ENCODE data around the gene ATP6AP1.

The ATP6AP1 gene

DNA sequence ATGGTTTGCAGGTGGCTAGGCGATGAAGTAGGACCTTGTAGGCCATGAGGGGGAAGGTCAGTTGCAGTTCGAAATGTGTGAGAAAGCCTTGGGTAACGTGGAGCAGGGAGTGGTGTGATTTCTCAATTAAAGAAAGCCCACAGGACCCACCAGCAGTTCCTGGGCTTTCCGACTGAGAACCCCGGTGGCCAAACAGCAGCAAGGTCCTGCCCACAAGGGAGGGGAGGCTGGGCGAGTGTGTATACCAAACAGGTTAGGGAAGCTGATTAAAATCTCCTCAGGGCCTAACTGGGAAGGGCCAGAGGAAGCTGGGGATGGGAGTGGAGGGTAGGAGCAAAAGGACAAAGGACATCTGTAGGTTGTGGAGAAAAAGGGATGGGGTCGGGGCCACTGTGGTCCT is 2.4 kb downstream of the ATP6AP1 start:
- peak; percentile 44 to 47 for DNase-seq

DNA sequence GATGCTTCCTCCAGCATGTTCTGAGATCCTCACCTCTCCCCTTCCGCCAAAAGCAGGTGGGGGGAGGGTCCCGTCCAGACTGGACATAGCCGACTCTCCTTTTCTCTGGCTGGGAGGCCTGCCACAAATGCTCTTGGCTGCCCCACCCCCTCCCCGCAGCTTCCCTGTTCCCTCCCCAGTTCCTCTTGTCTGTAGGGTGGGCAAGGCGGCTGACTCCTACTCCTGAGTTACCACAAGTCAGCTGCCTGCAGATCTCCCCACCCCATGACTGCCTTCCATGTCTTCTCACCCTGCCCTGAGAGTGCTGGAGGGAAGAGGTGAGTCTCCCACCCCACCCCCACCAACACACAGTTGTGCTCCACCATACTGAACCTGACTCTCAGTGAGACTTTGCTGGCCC is 2.9 kb downstream of the ATP6AP1 start:
- DNase-seq: no peak

DNA sequence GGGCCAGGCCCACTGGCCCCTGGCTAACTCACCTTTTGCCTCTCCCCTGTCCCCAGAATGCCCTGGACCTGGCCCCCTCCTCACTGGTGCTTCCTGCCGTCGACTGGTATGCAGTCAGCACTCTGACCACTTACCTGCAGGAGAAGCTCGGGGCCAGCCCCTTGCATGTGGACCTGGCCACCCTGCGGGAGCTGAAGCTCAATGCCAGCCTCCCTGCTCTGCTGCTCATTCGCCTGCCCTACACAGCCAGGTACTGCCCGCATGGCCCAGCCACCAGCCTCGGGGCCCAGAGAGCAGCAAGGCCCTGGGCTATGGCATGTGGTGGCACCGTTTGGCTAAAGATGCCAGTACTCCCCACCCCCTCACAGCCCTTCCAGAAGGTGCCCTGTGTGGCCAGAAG is 3.7 kb downstream of the ATP6AP1 start:
- no peak for DNase-seq

DNA sequence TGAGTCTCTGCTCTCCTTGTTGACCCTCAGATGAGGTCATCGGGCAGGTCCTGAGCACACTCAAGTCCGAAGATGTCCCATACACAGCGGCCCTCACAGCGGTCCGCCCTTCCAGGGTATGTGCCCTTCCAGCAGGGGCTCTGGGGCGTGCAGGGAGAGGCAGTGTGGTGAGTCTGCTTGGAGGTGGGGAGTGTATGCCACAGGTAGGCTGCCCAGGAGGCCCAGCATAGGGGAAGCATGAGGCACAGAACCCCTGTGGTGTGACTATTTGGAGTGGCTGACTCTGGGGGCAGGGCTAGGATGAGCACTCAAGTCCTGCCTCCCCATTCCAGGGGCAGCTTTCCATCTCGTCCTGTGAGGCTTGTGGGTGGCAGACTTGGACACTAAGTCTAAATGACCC is 5.1 kb downstream of the ATP6AP1 start:
- no peak for DNase-seq

DNA sequence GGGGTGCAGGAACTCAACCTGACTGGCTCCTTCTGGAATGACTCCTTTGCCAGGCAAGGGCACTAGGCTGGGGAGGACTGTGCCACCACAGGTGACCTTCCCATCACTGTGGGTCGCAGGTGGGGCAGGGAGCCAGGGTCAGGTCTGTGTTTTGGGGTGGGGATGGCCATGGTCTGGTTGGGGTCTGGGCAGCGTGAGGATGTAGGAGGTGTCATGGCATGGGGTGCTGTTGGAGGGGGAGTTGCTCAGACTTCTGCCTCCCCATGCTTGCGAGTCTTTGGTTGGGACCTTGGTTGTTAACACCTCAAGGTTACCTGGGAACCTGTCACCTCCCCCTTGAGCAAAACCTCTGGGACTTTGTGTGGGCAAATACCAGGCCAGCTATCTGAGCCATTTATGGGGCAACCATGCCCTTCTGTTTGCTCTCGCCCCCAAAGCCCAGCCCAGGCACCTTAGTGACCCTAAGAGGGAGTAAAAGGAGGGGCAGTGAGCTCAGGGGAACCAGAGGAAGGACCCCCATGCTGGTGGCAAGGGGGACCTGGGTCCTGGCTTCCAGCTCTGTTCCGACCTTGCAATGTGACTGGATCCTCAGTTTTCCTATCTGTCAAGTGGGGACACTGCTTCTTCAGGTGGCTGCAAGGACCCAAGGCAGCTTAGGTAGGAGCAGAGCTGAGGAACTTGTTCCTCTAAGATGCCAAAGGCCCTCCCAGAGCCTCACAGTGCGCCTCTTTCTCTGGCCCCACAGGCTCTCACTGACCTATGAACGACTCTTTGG is 6.1 kb downstream of the ATP6AP1 start:
- no peak for DNase-seq

DNA sequence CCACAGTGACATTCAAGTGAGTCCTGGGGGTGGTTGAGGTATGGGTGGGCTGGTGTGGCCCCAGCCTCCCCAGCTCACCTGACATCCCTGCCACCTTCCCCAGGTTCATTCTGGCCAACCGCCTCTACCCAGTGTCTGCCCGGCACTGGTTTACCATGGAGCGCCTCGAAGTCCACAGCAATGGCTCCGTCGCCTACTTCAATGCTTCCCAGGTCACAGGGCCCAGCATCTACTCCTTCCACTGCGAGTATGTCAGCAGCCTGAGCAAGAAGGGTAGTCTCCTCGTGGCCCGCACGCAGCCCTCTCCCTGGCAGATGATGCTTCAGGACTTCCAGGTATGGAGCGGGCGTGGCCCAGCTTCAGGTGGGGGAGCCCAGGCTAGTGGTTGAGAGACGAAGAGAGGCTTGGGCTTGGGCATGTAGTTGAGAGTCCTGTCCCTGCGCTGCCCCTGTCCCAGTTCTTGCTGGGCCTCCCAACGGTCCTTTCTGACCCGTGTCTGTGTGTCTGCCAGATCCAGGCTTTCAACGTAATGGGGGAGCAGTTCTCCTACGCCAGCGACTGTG is 6.8 kb downstream of the ATP6AP1 start:
- no peak for DNase-seq

DNA sequence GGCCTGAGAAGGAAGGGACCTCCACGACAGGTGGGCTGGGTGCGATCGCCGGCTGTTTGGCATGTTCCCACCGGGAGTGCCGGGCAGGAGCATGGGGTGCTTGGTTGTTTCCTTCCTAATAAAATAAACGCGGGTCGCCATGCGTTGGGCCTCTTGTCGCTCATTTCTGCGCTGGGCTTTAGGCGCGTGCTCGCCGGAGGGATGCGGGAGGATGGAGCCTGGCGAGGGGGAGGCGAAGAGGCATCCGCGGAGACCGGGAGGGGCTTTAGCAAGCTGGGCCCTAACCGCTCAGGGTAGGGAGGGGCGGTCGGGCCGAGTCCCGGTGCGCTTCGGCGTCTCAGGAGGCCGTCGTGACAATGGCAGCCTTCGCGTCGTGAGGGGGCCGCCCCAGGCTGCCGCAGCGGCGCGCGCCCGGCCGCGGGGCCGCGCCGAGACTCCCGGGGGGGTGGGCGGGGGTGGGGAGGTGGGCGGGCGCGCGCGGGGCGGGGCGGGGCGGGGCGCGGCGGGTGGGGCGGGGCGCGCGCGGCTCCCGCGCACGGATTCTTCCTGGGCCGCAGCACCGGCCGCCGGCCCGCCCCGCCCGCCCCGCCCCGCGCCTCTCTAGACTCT is 8.0 kb downstream of the ATP6AP1 start:
- no peak for DNase-seq

DNA sequence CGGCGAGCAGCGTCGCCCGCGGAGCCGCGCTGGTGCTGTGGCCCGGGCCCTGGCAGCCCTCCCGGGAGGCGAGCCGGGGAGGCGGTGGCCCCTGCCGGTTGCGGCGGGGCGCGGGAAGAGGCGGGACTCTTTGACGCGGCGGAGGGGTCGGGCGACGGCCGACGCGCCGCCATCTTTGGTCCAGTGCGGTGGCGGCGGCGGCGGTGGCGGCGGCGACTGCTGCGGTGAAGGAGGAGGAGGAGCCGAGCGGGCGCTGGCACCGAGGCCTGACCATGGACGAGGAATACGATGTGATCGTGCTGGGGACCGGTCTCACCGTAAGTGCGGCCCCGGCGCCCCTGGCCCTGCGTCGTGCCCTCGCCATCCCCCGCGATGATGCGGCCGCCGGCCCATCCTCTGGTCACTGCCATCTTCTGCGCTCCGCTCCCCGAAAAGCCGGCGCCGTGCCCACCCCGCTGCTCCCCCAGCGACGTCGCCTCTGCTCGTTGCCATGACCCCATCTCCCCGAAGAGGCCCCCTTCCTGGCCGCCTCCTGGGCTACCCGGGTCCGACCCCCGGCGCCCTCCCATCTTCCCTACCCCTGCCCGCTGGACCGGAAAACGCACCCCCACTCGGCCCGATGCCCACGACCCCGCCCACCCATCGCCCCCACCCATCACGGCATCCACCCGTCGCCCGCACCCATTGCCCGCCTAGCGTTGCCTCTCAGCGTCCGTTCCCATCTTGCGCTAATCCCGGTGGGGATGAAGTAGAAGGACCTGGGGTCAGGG is 8.7 kb downstream of the ATP6AP1 start, which contains the start of gene GDI1:
Gene GDI1, plus strand, starts transcription at position 172 of the 770 bp plus-strand sequence. Its CDS starts 101 bp downstream, at position 273.
- no peak for DNase-seq

DNA sequence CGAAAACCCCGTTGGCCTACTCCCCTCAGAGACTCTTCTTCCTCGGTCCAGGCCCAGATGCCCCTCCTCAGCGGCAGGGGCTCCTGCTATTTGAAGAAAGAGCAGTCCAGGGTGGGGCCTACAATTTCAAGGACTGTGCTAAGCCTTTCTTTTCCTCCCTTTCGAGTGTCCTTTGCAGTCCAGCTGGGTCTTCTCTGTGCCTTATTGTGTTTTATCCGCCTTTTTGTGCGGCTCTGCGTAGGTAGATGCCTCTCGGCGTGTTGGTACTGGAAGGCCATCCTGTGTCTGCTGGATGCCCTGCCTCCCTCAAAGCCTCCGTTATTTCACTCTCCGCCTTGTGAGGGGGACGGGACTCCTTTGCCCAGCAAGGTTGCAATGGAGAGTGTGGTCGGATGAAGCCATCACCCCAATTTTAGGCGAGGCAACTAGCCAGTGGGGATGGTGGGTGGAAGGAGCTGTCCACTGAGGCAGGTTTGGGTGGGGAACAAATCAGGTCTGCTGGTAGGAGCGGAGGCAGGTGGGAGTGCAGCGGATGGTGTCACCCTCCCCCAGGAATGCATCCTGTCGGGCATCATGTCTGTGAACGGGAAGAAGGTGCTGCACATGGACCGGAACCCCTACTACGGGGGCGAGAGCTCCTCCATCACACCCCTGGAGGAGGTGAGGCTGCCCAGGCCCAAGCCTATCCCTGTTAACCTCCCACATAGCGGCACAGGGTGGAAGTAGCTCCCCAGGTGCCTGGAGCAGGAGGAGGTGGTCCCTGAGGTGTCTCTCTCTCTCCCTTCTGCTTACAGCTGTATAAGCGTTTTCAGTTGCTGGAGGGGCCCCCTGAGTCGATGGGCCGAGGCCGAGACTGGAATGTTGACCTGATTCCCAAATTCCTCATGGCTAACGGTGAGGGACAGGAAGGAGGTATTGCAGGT is 9.8 kb downstream of the ATP6AP1 start:
- DNase-seq: no peak

DNA sequence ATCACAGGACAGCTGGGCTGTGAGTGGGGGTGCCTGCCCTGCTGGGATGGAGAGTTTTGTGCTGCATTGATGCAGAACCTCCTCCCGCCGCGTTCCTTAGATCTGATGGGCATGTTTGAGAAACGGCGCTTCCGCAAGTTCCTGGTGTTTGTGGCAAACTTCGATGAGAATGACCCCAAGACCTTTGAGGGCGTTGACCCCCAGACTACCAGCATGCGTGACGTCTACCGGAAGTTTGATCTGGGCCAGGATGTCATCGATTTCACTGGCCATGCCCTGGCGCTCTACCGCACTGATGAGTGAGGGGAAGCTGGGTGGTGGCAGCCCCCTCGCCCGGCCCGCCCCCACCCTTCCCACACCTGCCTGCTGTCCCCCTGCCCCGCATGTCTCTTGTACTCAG is 11.4 kb downstream of the ATP6AP1 start:
- no peak for DNase-seq

DNA sequence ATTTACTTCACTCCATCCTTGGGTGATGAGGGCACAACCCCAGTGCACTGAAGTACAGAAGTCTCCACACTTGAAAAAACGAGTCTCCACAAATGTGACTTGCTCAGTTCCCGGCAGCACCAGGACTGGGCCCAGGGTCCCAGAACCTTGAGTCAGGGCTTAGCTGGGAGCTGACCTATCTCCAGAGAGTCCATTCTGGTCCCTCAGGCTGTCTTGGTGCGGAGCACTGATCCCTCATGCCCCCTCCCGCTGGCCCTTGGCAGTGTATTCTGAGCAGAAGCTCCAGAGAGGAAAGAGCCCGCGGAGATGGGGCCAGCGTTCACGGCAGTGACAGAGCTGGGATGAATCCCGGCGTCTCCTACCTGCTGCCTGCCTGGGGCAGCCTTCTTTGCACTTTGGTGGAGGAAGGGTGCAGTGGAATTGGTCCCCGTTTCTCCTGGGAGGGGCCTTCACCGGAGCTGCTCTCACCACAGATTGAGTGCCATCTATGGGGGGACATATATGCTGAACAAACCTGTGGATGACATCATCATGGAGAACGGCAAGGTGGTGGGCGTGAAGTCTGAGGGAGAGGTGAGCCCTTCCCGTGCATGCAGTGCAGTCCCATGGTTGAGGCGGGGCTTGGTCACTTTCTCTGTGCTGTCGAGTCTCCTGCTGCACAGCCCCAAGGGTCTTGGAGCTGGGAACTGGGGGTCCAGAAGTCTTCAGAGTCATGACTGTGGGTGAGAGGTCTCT is 12.3 kb downstream of the ATP6AP1 start:
- no peak for DNase-seq

DNA sequence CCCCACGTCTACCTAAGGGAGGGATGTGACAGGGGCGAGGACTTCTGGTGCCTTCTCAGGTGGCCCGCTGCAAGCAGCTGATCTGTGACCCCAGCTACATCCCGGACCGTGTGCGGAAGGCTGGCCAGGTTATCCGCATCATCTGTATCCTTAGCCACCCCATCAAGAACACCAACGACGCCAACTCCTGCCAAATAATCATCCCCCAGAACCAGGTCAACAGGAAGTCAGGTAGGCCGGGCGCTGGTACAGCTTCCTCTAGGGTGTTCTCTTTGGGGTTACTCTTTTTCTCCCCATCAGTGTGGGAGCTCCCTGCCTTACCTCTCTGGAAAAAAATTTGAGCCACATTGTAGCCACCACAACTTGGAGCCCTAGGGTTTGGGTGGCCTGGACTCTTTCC is 13.1 kb downstream of the ATP6AP1 start:
- DNase-seq: no peak

DNA sequence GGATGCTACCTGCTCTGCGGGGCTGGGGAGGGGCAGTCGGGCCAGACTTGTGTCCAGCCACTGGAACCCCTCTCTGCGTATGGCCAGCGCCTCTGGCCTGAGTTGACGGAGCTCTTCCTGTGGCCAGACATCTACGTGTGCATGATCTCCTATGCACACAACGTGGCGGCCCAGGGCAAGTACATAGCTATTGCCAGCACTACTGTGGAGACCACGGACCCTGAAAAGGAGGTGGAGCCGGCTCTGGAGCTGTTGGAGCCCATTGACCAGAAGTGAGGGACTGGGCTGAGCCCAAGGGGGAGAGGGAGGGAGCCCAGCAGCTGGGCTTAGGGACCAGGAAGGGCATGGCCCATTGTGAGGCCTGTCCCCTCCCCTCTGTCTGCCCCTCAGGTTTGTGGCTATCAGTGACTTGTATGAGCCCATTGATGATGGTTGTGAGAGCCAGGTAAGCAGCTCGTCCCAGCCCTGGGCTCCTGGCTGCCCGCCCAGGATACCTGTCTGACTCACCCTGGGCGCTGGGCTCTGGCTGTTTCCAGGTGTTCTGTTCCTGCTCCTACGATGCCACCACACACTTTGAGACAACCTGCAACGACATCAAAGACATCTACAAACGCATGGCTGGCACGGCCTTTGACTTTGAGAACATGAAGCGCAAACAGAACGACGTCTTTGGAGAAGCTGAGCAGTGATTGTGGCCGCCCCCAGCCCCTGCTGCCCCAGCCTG is 13.7 kb downstream of the ATP6AP1 start:
- DNase-seq: no peak

DNA sequence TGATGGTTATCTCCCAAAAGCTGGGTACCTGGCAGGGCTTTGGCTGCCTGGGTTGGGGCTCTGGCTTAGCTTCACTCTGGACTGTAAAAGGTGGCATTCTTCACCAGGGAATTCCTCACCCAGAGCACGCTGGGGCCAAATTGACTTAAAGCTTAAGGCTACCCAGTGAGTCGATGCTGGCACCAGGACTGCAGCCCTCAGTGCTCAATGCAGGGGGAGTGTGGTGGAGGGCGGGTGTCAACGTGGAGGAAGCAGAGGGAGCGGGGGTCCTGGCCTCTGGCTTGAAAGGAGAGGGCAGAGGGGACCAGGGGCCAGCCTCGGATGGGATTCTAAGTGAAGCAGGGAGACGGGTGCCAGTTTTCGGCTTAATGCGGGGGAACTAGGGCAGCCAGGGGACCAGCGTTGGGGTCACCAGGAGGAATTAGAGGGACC is 15.0 kb downstream of the ATP6AP1 start:
- no peak for DNase-seq

DNA sequence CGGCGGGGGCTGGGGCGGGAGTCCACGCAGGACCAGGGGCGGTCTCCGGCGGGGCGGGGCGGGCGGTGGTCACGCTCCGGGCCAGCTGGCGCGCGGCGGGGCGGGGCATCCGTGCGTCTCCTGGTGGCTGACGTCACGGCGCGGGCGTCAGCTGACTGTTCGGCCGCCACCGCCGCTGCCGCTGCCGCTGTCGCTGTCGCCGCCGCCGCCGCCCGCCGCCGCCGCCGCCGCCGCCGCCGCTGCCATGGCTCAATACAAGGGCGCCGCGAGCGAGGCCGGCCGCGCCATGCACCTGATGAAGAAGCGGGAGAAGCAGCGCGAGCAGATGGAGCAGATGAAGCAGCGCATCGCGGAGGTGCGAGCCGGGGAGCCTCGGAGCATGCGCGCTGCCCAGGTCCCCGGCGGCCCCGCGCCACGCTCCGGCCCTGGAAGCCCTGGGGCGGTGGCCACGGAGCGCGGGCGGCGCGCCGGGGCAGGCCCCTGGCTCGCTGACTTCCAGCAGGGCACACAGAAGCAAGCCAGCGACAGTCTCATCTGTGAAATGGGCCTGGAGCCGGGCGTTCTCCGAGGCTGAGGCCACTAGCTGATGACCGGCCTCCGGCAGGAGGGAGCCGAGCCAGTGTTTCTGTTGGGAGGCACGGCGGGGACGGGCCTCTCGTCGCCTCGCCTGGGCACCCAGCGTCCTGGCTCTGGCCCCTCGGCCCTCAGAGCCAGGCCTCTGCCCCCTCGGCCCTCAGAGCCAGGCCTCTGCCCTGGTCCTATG is 15.7 kb downstream of the ATP6AP1 start, which contains the start of gene FAM50A:
Gene FAM50A, plus strand, starts transcription at position 150 of the 763 bp plus-strand sequence. Its CDS starts 95 bp downstream, at position 245.
- DNase-seq: peak; percentile 10 to 35

DNA sequence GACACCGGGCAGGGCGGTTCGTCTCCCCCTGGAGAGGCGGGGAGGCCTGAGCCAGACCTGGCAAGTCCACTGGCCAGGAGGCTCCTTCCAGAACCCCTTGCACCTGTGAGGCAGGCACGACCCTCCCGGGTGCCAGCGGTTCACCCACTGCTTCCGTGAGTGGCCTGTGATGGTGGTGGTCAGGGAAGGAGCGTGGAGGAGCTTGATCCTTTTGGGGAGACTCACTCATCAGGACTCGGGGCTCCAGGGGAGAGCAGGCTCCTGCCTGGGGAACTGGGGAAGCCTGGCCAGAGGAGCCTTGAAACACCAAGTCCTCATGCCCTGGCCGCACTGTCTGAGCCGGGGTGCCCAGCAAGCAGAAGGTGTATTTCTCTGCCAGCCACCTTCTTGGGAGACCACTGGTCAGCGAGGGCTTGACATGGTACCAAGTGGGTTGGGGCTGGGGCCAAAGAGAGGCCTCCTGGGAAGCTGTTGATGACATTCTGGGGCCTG is 16.3 kb downstream of the ATP6AP1 start:
- DNase-seq: no peak

DNA sequence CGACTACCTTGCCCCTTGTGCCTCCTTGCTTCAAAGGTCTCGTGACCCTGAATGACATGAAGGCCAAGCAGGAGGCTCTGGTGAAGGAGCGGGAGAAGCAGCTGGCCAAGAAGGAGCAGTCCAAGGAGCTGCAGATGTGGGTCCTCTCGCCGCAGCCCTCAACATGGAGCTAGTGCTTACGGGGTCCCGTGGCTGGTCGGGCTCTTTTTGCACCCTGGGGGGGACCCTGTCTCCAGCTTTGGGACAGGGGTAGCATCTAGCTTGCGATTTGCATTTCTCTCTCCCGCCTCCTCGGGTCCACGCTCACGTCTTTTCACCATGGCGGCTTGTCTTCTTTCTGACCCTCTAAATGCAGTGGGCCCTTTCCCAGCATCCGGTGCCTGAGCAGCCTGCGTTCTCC is 17.3 kb downstream of the ATP6AP1 start:
- no peak for DNase-seq

DNA sequence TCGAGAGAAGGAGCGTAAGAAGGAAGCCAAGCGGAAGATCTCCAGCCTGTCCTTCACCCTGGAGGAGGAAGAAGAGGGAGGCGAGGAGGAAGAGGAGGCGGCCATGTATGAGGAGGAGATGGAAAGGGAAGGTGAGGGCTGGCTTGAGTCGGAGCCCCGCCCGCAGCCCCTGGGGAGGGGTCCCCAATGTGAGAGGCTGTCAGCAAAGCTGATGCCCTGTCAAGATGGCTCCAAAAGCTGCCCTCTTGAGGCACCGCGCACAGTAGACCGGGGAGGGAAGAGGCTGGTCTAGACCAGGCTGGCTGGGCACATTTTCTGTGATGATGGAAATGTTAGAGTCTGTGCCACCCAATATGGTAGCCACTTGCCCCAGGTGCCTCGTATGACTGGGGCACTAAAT is 18.0 kb downstream of the ATP6AP1 start:
- no peak for DNase-seq

DNA sequence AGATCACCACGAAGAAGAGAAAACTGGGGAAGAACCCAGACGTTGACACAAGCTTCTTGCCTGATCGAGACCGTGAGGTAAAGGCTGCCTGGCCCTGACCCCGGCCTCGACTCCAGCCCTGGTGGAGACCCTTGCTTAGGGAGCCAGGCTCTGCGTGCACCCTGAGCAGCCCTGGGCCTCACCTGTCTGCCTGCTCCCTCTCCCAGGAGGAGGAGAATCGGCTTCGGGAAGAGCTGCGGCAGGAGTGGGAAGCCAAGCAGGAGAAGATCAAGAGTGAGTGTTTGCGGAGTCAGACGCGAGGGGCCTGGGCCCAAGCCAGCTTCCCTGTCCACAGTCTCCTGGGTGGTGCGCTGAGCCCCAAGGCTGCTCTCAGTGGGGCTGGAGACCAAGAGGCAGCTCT is 20.0 kb downstream of the ATP6AP1 start:
- no peak for DNase-seq

DNA sequence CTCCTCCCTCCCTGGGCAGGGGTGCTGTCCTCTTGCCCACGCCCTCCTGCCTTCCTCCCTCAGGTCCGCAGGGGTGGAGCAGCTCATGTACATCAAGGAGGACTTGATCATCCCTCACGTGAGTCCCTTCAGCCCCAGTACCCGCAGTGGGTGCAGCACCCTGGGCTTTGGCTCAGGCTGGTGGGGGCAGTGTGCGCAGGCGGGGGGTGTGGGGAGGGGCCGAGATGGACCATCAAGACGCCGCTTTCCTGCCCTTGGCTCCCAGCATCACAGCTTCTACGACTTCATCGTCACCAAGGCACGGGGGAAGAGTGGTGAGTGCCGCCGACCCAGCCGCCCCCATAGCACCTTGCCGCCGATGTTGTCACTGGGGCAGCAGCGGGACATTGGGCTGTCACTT is 21.1 kb downstream of the ATP6AP1 start:
- no peak for DNase-seq
